Tibial artery (tissue), 4 donors: ENCODE data around the gene EPHB3.

Experiments used
- DNase-seq, 2 donors: peaks; one replicate each; pipeline ENCODE4 v3.0.0-alpha.2; 2019
- H3K27ac ChIP-seq, 2 donors: fragments of 200-600 bp; sonication (generic) in 1 of 2; 1 replicate in 1 of 2; 2 replicates in 1 of 2; pipeline ENCODE4 v1.5.1; 2018 to 2019; ENCODE audit warnings: mild to moderate bottlenecking in 1 of 2
- H3K27me3 ChIP-seq, 2 donors: fragments of 200-600 bp; sonication (generic) in 1 of 2; one replicate each; pipeline versions ENCODE4 v1.5.1 to v1.6.0; 2016 to 2019
- H3K36me3 ChIP-seq, 3 donors: fragments of 200-600 bp; sonication (generic) in 2 of 3; one replicate each; pipeline ENCODE4 v1.5.1; 2016 to 2019; ENCODE audit warnings: mild to moderate bottlenecking in 2 of 3
- H3K4me1 ChIP-seq, 4 donors: fragments of 200-600 bp; sonication (generic) in 2 of 4; 1 replicate in 3 of 4; 2 replicates in 1 of 4; pipeline ENCODE4 v1.5.1; 2016 to 2019
- H3K4me3 ChIP-seq, 2 donors: fragments of 200-600 bp; sonication (generic) in 1 of 2; 1 replicate in 1 of 2; 2 replicates in 1 of 2; pipeline ENCODE4 v1.5.1; 2018 to 2019; ENCODE audit warnings: mild to moderate bottlenecking in 2 of 2
- H3K9me3 ChIP-seq, 3 donors: fragments of 200-600 bp; sonication (generic) in 1 of 3; one replicate each; pipeline ENCODE4 v1.5.1; 2016 to 2019
- intact Hi-C: fragments of 100-400 bp; cut with DNase I; formaldehyde crosslinking; loops from one replicate; pipeline ENCODE4 v1.15.0; 2023; ENCODE audit warnings: low total_unique reads
- TF ChIP-seq, protein P1 (sequence below), 2 experiments: fragments of 200-600 bp in 1 of 2; fragments of 450-650 bp in 1 of 2; IDR thresholded peaks; one replicate each; pipeline ENCODE4 v1.5.1; 2017 to 2019; ENCODE audit warnings: antibody characterized with exemption in 2 of 2, mild to moderate bottlenecking in 1 of 2, moderate library complexity in 1 of 2

EPHB3 gene

DNA sequence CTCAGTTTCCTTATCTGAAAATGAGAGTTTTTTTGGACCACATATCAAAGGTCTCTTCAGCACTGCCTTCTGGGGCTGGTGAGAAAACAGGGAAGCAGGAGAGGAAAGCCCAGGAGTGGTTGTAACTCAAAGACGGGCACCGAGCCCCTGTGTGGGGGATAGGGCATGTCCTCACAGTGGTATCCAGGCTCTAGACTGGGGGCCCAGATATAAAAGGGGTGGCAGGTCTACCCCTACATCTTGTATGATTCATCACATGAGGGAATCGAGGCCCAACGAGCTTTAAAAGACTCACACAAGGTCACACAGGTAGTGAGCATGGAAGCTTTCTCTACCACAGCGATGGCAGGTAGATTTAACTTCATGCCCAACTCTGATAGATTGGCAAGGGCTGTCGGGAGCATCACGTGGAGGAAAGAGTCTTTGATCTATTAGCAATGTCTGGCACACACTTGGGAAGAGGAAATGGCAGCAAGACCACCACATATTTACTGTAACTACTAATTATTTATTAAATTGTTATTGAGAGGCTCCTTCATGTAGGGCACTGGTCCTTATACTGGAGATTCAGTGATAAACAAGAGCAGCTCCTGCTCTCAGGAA is 4.1 kb upstream of the EPHB3 start:
- H3K36me3 ChIP-seq, result no peaks in the 10 kb centered on the region
- no peak for DNase-seq
- no peak overlapping the region for H3K27ac ChIP-seq
- no peaks in the 10 kb centered on the region for H3K9me3 ChIP-seq
- intact Hi-C loops, result no loop called here
- peaks cover 0 to 11% of the 10 kb centered on the region in 2 donors for H3K27me3 ChIP-seq
- H3K4me1 ChIP-seq, result peaks cover 0 to 20% (median 13%) of the 10 kb centered on the region in 4 donors
- TF ChIP-seq, protein P1, sequence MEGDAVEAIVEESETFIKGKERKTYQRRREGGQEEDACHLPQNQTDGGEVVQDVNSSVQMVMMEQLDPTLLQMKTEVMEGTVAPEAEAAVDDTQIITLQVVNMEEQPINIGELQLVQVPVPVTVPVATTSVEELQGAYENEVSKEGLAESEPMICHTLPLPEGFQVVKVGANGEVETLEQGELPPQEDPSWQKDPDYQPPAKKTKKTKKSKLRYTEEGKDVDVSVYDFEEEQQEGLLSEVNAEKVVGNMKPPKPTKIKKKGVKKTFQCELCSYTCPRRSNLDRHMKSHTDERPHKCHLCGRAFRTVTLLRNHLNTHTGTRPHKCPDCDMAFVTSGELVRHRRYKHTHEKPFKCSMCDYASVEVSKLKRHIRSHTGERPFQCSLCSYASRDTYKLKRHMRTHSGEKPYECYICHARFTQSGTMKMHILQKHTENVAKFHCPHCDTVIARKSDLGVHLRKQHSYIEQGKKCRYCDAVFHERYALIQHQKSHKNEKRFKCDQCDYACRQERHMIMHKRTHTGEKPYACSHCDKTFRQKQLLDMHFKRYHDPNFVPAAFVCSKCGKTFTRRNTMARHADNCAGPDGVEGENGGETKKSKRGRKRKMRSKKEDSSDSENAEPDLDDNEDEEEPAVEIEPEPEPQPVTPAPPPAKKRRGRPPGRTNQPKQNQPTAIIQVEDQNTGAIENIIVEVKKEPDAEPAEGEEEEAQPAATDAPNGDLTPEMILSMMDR (IDR thresholded peaks at IDR 0.05), result no peak
- H3K4me3 ChIP-seq, result no peak overlapping the region

DNA sequence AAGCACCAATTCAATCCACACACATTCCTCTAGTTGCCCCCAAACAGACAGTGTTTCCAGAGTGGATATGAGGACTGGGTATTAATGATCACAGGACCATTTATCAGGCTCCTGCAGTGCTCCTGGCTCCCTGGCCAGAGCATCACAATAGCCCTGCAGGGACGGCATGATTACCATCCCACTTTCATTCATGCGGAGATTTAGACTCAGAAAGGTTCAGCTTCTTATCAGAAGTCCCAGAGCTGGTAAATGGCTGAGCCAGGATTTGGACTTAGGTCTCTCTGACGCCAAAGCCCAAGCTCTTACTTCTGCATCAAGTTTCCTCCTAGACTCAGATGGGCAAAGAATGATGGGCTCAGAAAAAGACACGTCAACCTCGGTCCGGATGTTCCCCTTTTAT is 2.9 kb upstream of the EPHB3 start:
- H3K27me3 ChIP-seq, result peaks cover 0 to 6% of the 10 kb centered on the region in 2 donors
- DNase-seq, result no peak

DNA sequence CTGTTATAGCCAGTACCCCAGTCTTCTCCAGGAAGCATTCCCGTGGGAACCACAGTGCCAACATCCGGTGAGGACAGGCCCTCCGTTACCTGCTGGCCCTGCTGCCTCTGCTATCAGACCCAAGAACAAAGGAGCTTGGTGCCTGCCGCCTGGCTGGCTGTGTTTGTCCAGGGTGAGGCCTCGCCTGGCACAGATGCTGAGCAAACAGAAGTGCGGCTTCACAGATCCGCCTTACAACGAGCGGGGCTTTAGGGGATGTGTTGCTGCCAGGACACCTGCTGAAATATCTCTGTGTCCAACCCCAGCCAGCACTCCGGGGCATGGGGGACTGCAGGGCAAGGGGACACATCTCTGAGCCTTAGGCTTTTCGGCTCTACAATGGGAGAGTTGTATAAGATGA is 2.2 kb upstream of the EPHB3 start:
- no peak overlapping the region for H3K27ac ChIP-seq
- peaks cover 0 to 3% of the 10 kb centered on the region in 2 donors for H3K27me3 ChIP-seq
- intact Hi-C loops, result no loop called here
- TF ChIP-seq, protein P1 (IDR thresholded peaks at IDR 0.05), result no peak
- peaks cover 0 to 28% (median 21%) of the 10 kb centered on the region in 4 donors for H3K4me1 ChIP-seq
- DNase-seq, result no peak
- no peaks in the 10 kb centered on the region for H3K36me3 ChIP-seq
- H3K9me3 ChIP-seq, result no peaks in the 10 kb centered on the region
- H3K4me3 ChIP-seq, result no peak overlapping the region

More for the DNA sequence above, 2.9 kb upstream of the EPHB3 start:
- Histone ChIP-seq H3K36me3 (no peaks in the 10 kb centered on the region), H3K4me1 (peaks cover 0 to 28% (median 18%) of the 10 kb centered on the region in 4 donors), H3K4me3 (no peak overlapping the region), H3K9me3 (no peaks in the 10 kb centered on the region), H3K27ac (no peak overlapping the region)
- TF ChIP-seq, protein P1 (IDR thresholded peaks at IDR 0.05), result no peak
- intact Hi-C loops, result no loop called here

DNA sequence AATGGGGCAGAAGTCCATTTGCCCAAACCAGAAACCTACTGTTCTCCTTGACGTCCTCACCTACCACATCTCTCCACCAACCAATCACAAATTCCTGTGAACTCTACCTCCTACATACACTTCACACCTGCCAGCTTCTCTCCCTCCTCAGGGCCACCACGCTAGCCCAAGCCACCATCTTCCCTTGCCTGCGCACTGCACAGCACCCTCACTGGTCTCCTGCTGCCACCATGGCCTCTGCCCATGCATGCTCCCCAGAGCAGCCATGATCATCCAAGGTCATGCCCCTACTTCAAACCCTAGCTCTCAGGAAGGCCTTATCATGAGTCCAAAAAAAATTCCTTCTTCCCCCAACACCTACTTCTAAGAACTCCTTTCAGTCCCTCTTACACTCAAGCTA is 1.1 kb upstream of the EPHB3 start:
- peak overlapping the region in 1 of 2 donors; percentile 60 for H3K4me3 ChIP-seq

DNA sequence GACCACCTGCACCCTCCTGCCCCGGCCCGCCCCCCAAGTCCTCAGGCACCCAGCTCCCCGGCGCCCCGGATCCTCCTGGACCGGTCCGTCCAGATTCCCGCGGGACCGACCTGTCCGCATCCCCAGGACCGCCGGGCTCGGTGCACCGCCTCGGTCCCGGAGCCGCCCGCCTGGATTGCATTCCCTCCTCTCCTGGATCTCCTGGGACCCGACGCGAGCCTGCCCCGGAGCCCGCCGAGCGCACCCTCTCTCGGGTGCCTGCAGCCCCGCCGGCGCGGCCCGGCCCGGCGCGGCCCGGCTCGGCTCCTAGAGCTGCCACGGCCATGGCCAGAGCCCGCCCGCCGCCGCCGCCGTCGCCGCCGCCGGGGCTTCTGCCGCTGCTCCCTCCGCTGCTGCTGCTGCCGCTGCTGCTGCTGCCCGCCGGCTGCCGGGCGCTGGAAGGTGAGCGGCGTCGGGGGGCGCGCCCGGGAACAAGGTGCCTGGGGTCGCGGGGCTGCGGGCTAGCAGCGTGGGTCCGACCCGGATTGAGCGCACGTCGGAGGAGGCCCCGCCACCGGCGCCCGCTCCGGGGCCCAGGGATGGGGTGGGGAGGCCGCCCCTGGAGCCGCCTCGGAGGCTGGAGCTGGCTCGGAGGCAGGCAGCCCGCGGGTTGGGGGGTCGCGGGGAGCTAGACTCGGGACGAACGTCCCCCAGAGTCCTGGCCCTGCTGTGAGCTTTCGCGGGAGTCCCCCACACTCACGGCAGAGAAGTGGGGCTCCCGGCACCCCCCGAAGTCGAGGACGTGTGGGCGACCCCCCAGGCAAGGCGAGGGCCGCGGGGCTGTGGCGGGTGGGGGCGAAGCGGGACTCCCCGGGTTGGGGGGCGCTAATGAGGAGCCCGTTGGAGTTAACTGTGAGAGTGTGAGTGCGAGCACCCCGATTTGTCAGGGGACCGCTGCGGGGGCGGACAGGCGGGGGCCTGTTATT is 610 bp downstream of the EPHB3 start:
- Histone ChIP-seq H3K4me3 (peak overlapping the region; percentile 60 to 66), H3K36me3 (no peaks in the 10 kb centered on the region), H3K9me3 (no peaks in the 10 kb centered on the region), H3K4me1 (peaks cover 0 to 56% (median 30%) of the 10 kb centered on the region in 4 donors), H3K27ac (peak overlapping the region; percentile 52 to 73), H3K27me3 (no peaks in the 10 kb centered on the region)
- TF ChIP-seq, protein P1 (IDR thresholded peaks at IDR 0.05), result no peak
- DNase-seq, result no peak
- intact Hi-C loops, result loop anchor here (1.0 kb wide), 1 partner anchor 215 kb away; no protein-coding TSS in a partner anchor

More for the DNA sequence above, 1.1 kb upstream of the EPHB3 start:
- Histone ChIP-seq H3K27me3 (no peaks in the 10 kb centered on the region), H3K4me1 (peaks cover 0 to 39% (median 24%) of the 10 kb centered on the region in 4 donors), H3K27ac (peak overlapping the region in 1 of 2 donors; percentile 36), H3K9me3 (no peaks in the 10 kb centered on the region), H3K36me3 (no peaks in the 10 kb centered on the region)
- no peak for DNase-seq
- intact Hi-C loops, result no loop called here
- TF ChIP-seq, protein P1 (IDR thresholded peaks at IDR 0.05), result no peak
